ENCODE data around the gene BPI.

GRCh38 chr20:38346247-38346651 is 42.3 kb downstream of the BPI start, which contains the start of gene LBP:
- TF ChIP-seq CTCF (IDR thresholded peaks at IDR 0.05) (no peak), EZH2 (IDR thresholded peaks at IDR 0.05) (no peak)
